PFSK-1 (cell line): ENCODE results near the gene TRA2B.

ENCODE experiments used
- POLR2AphosphoS5 ChIP-seq: IDR thresholded peaks from 2 replicates; pipeline ENCODE4 v1.6.1; 2012; ENCODE audit warnings: low read depth, mild to moderate bottlenecking, control low read depth, low read length, moderate library complexity
- TAF1 ChIP-seq: IDR thresholded peaks from 2 replicates; pipeline ENCODE4 v1.6.1; 2012; ENCODE audit warnings: low read length, control low read depth, borderline replicate concordance; ENCODE audit not compliant: insufficient read depth

DNA sequence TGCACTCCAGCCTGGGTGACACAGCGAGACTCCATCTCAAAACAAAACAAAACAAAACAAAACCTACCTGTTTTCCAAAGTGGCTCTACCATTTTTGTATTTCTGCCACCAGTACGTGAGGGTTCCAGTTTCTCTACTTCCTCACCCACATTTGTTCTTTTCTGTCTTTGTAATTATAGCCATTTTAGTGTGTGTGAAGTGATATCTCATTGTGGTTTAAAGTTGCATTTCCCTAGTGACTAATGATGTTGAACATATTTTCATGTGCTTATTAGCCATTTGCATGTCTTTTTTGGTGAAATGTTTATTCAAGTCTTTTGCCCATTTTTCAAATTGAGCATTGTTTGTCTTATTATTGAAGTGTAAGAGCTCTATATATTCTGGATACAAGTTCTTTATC, 50.7 kb downstream of the TRA2B start:
- TF ChIP-seq POLR2AphosphoS5: no peak
- no peak for TF ChIP-seq TAF1
